Vagina (tissue), 2 donors: ENCODE data around the gene TRIM21. TPM values are rescaled to one million over a fixed set of nuclear protein-coding genes. Genes with fewer than 3 reads are reported as not detected.
A peak's percentile ranks its signal among the peaks of the same experiment; 100 is the strongest.

Experiments
- DNase-seq, 2 donors: peaks; one replicate each; pipeline ENCODE4 v3.0.0-alpha.2; 2017; ENCODE audit errors: extremely low spot score in 2 of 2
- H3K27ac ChIP-seq: fragments of 200-600 bp; sonication (generic); one replicate; pipeline ENCODE4 v1.5.1; 2019
- H3K27me3 ChIP-seq: fragments of 200-600 bp; sonication (generic); one replicate; pipeline ENCODE4 v1.5.1; 2019
- H3K36me3 ChIP-seq, 2 donors: fragments of 200-600 bp; sonication (generic); one replicate each; pipeline ENCODE4 v1.5.1; 2017 to 2019
- H3K4me1 ChIP-seq: fragments of 200-600 bp; sonication (generic); one replicate; pipeline ENCODE4 v1.5.1; 2019
- H3K4me3 ChIP-seq, 2 donors: fragments of 200-600 bp; sonication (generic); 1 replicate in 1 of 2; 2 replicates in 1 of 2; pipeline ENCODE4 v1.5.1; 2016 to 2019
- H3K9me3 ChIP-seq: fragments of 200-600 bp; sonication (generic); one replicate; pipeline ENCODE4 v1.5.1; 2019
- POLR2A ChIP-seq, 2 donors: fragments of 450-650 bp; IDR thresholded peaks; one replicate each; pipeline ENCODE4 v1.6.1; 2017; ENCODE audit warnings: antibody characterized with exemption in 2 of 2, mild to moderate bottlenecking in 2 of 2, moderate library complexity in 2 of 2
- POLR2AphosphoS5 ChIP-seq, 2 donors: sonication (generic); formaldehyde crosslinking; IDR thresholded peaks; one replicate each; pipeline ENCODE4 v1.9.0; 2017; ENCODE audit warnings: antibody characterized with exemption in 2 of 2, mild to moderate bottlenecking in 2 of 2, low read depth in 1 of 2; ENCODE audit not compliant: insufficient read depth in 1 of 2
- intact Hi-C: fragments of 100-400 bp; cut with DNase I; formaldehyde crosslinking; loops from one replicate; pipeline ENCODE4 v1.15.1; 2023
- total RNA-seq: library from RNA; depleted of rRNA; stranded (reverse); fragments of >200 nt; gene quantifications from one replicate; pipeline ENCODE4 v1.2.3, GENCODE V29; 2016
- TF ChIP-seq, protein P1 (sequence below), 3 experiments: fragments of 450-650 bp in 2 of 3; fragments of 200-600 bp in 1 of 3; sonication (generic) in 1 of 3; IDR thresholded peaks; one replicate each; pipeline ENCODE4 v1.5.1; 2017 to 2019; ENCODE audit warnings: antibody characterized with exemption in 3 of 3, mild to moderate bottlenecking in 2 of 3, moderate library complexity in 2 of 3

Gene TRIM21
- 12.8 TPM for total RNA-seq

DNA sequence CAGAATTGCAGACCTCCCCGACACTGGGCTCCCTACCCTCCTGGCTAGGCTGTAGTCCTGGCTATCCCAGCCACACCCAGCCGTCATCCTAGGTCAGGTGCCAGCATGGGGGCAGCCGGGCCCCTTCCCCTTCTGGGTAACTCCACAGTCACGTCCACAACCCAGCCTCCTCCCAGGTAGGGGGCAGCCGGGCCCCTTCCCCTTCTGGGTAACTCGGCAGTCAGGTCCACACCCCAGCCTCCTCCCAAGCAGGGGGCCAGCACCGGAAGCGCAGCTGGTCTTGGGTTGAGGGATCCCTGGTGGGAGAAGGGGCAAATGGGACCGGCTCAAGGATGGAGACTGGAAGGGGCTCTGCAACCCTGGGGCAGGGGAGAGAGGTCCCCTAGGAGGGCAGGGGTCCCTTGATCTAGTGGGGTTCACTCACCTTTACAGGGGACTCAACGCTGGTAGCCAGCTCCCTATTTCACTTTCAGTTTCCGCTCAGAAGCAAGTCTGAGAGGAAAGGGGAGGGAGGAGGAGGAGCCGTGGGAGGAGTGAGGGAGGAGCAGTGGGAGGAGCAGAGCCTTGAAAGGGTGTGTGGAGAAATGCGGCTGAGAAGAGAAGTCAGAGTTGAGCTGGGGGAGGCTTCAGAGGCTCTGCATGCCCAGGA lies at the start of gene TRIM21:
Gene TRIM21, minus strand, starts transcription at position 494 of the 649 bp plus-strand sequence. CDS start 3,293 bp downstream, outside the sequence.
- peak within 1 kb of the TSS; percentile 78 for H3K27ac ChIP-seq
- H3K4me3 ChIP-seq, result peak within 1 kb of the TSS; percentile 81 to 83
- TF ChIP-seq, protein P1, sequence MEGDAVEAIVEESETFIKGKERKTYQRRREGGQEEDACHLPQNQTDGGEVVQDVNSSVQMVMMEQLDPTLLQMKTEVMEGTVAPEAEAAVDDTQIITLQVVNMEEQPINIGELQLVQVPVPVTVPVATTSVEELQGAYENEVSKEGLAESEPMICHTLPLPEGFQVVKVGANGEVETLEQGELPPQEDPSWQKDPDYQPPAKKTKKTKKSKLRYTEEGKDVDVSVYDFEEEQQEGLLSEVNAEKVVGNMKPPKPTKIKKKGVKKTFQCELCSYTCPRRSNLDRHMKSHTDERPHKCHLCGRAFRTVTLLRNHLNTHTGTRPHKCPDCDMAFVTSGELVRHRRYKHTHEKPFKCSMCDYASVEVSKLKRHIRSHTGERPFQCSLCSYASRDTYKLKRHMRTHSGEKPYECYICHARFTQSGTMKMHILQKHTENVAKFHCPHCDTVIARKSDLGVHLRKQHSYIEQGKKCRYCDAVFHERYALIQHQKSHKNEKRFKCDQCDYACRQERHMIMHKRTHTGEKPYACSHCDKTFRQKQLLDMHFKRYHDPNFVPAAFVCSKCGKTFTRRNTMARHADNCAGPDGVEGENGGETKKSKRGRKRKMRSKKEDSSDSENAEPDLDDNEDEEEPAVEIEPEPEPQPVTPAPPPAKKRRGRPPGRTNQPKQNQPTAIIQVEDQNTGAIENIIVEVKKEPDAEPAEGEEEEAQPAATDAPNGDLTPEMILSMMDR (IDR thresholded peaks at IDR 0.05), result no peak
- TF ChIP-seq POLR2A (IDR thresholded peaks at IDR 0.05) (peak in 1 of 2 donors; percentile 31), POLR2AphosphoS5 (IDR thresholded peaks at IDR 0.05; ENCODE audit: insufficient read depth in 1 of 2, low read depth in 1 of 2) (peak; percentile 54 to 79)
- peaks cover 0 to 18% of the 10 kb centered on the region in 2 donors for H3K36me3 ChIP-seq
- no peaks in the 10 kb centered on the region for H3K9me3 ChIP-seq
- intact Hi-C loops, result no loop called here
- no peak for DNase-seq
- peaks cover 8% of the 10 kb centered on the region for H3K4me1 ChIP-seq
- H3K27me3 ChIP-seq, result no peaks in the 10 kb centered on the region

DNA sequence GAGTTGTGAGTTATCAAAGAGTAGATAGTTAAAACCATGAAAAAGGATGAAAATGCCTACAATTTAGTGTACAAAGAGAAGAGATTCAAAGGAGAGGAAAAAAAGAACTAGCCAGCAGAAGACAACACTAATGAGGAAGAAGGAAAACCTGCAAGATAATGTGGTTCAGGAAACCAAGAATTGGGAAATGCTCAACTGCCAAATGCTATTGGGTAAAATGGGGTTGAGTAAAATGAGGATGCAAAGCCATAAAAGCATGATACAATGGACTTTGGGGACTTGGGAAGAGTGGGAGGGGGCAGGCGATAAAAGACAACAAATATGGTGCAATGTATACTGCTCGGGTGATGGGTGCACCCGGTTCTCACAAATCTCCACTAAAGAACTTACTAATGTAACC lies 48.0 kb upstream of the TRIM21 start:
- no peaks in the 10 kb centered on the region for H3K9me3 ChIP-seq
- no peaks in the 10 kb centered on the region for H3K4me1 ChIP-seq
- no peak overlapping the region for H3K4me3 ChIP-seq
- intact Hi-C loops, result no loop called here
- no peak overlapping the region for H3K27ac ChIP-seq
- TF ChIP-seq, protein P1 (IDR thresholded peaks at IDR 0.05), result no peak
- no peak for TF ChIP-seq POLR2AphosphoS5 (IDR thresholded peaks at IDR 0.05; ENCODE audit: insufficient read depth in 1 of 2, low read depth in 1 of 2)
- TF ChIP-seq POLR2A (IDR thresholded peaks at IDR 0.05), result no peak
- H3K27me3 ChIP-seq, result no peaks in the 10 kb centered on the region
- H3K36me3 ChIP-seq, result no peaks in the 10 kb centered on the region
- no peak for DNase-seq

DNA sequence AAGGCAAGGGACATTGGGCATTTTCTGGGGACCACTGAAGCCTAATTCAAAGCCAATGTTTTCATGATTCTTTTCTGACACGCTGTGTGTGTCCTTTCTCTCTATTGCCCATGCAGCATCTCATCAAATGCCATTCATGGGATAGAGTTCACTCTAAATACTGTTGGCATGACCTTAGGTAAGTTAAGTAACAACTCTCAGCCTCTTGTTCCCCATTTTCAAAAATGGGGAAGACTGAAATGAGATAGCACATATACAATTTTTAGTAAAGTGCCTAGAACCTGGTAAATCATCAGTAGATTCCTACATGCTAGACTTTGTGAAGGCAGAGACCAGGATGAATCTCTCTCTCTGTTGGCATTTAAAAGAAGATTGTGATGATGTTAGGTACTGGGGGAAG lies 42.9 kb upstream of the TRIM21 start:
- H3K4me1 ChIP-seq, result no peaks in the 10 kb centered on the region
- intact Hi-C loops, result no loop called here
- TF ChIP-seq, protein P1 (IDR thresholded peaks at IDR 0.05), result no peak
- TF ChIP-seq POLR2AphosphoS5 (IDR thresholded peaks at IDR 0.05; ENCODE audit: insufficient read depth in 1 of 2, low read depth in 1 of 2) (no peak), POLR2A (IDR thresholded peaks at IDR 0.05) (no peak)
- H3K27me3 ChIP-seq, result no peaks in the 10 kb centered on the region
- H3K36me3 ChIP-seq, result no peaks in the 10 kb centered on the region
- H3K27ac ChIP-seq, result no peak overlapping the region
- no peaks in the 10 kb centered on the region for H3K9me3 ChIP-seq
- H3K4me3 ChIP-seq, result no peak overlapping the region
- no peak for DNase-seq

DNA sequence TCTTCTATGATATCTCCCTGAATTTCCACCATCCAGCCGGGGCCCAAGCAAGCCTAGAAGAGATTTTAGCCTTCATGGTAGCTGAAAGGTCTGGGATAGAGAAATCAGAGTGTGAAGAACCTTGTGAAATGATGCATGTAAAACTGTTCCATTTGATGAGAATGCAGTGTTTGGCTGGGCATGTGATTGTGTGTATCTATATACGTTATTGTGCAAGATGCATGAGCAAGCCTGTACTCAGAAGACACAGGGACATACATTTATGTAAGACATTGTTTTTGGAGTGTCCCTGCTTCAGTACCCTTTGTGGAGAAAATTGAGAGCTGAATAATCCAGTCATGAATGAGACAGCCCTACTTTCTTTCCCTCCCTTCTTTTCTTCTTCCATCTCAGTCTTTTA lies 40.4 kb upstream of the TRIM21 start:
- TF ChIP-seq, protein P1 (IDR thresholded peaks at IDR 0.05), result no peak
- no peak for TF ChIP-seq POLR2A (IDR thresholded peaks at IDR 0.05)
- TF ChIP-seq POLR2AphosphoS5 (IDR thresholded peaks at IDR 0.05; ENCODE audit: insufficient read depth in 1 of 2, low read depth in 1 of 2), result no peak
- no peaks in the 10 kb centered on the region for H3K27me3 ChIP-seq
- intact Hi-C loops, result no loop called here

DNA sequence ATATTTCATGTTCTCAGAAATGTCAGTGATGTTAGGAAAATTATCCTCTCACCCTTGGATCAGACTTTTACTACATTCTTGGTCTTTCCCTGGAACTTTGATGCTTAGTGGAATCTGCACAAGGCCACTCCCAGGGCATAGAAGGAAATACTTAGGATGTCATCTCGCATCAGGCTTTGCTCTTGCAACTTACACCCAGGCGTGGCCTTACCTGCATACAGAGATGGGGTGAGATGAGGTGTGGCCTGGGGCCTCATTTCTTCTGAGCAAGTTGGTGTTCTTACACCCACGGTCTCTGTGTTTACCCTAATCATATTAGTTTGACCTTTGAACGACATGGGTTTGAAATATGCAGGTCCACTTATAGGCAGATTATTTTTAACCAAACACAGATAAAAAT lies 36.5 kb upstream of the TRIM21 start:
- Histone ChIP-seq H3K27me3 (no peaks in the 10 kb centered on the region), H3K4me1 (no peaks in the 10 kb centered on the region), H3K36me3 (no peaks in the 10 kb centered on the region), H3K27ac (no peak overlapping the region), H3K4me3 (no peak overlapping the region), H3K9me3 (no peaks in the 10 kb centered on the region)
- TF ChIP-seq, protein P1 (IDR thresholded peaks at IDR 0.05), result no peak
- TF ChIP-seq POLR2AphosphoS5 (IDR thresholded peaks at IDR 0.05; ENCODE audit: insufficient read depth in 1 of 2, low read depth in 1 of 2), result no peak
- no peak for TF ChIP-seq POLR2A (IDR thresholded peaks at IDR 0.05)
- DNase-seq, result no peak
- intact Hi-C loops, result no loop called here

More for the DNA sequence above, 40.4 kb upstream of the TRIM21 start:
- Histone ChIP-seq H3K4me3 (no peak overlapping the region), H3K9me3 (no peaks in the 10 kb centered on the region), H3K27ac (no peak overlapping the region), H3K4me1 (no peaks in the 10 kb centered on the region), H3K36me3 (no peaks in the 10 kb centered on the region)
- no peak for DNase-seq
